ENCODE data around the gene COPS4. TPM values are rescaled to one million over a fixed set of nuclear protein-coding genes. Genes with fewer than 3 reads are reported as not detected.

COPS4 gene
- total and polyA plus RNA-seq, 2 of the 8 experiments (the other 6 are each of a cell fraction or from before 2014, with no cell fraction given): 14.9 to 28.3 TPM

- no peaks in the 10 kb centered on the region; a peak in 1 of 7 replicates for H3K4me1 ChIP-seq (replicated peaks in 1 of 4; ENCODE audit: control insufficient read depth in 3 of 4, insufficient read depth in 4 of 4, low read length in 3 of 4)
- H3K18ac ChIP-seq (ENCODE audit: extremely low read depth, low read length): no peak overlapping the region
- H3K4me2 ChIP-seq (ENCODE audit: insufficient read depth in 1 of 2, low read depth in 2 of 2, low read length in 2 of 2): no peak overlapping the region
- H2BK5ac ChIP-seq (ENCODE audit: low read depth, low read length): no peak overlapping the region
- no peaks in the 10 kb centered on the region for H3K36me3 ChIP-seq (ENCODE audit: control insufficient read depth in 2 of 4, insufficient read depth in 4 of 4, low read length in 3 of 4)
- H4K8ac ChIP-seq (ENCODE audit: extremely low read depth, insufficient read depth, low read length): no peak overlapping the region
- no peak overlapping the region for H2BK120ac ChIP-seq (replicated peaks; ENCODE audit: low read depth, low read length)
- ChIA-PET CTCF (ENCODE audit: partially characterized antibody) (interaction anchor here (1.5 kb wide), 1 partner anchor 13 kb away, joined by 4 read pairs; no protein-coding TSS in a partner anchor), POLR2A (ENCODE audit: partially characterized antibody) (no interaction called here)
- no peaks in the 10 kb centered on the region for H4K20me1 ChIP-seq (replicated peaks in 1 of 2; ENCODE audit: control insufficient read depth in 1 of 2, insufficient read depth in 2 of 2, low read length in 2 of 2)
- 70% methylated on average over 3 of the region's 3 CpGs; no CpG with 5 or more reads in 1 of the 2 experiments for WGBS, 2 experiments (ENCODE audit: extremely low coverage in 1 of 2, insufficient coverage in 1 of 2, insufficient read length in 1 of 2, insufficient replicate concordance in 2 of 2, low coverage in 1 of 2, low lambda C conversion rate in 2 of 2, missing lambda C conversion rate in 1 of 2)
- no peak for DNase-seq (ENCODE audit: low read depth in 1 of 2, low spot score in 2 of 2)
- H3K9ac ChIP-seq (replicated peaks in 1 of 4; ENCODE audit: extremely low read depth in 1 of 4, low read depth in 3 of 4, low read length in 3 of 4): no peak overlapping the region
- no peak for TF ChIP-seq ATF3 (IDR thresholded peaks at IDR 0.05; ENCODE audit: insufficient read depth, low read depth, low read length)
- no peak for TF ChIP-seq BACH1 (IDR thresholded peaks at IDR 0.05; ENCODE audit: low read length)
- no peak for TF ChIP-seq CTCF (IDR thresholded peaks at IDR 0.05; ENCODE audit: control extremely low read depth in 1 of 3, insufficient read depth in 1 of 3, low read depth in 1 of 3, low read length in 3 of 3)
- TF ChIP-seq NANOG (IDR thresholded peaks at IDR 0.05; ENCODE audit: insufficient read depth, low read depth, low read length, poor library complexity, severe bottlenecking): no peak
- TF ChIP-seq EZH2 (IDR thresholded peaks at IDR 0.05; ENCODE audit: low read depth, low read length, severe bottlenecking): no peak
- TF ChIP-seq GTF2F1 (IDR thresholded peaks at IDR 0.05; ENCODE audit: borderline replicate concordance, low read depth, low read length): no peak
- no peak for TF ChIP-seq TCF12 (IDR thresholded peaks at IDR 0.05; ENCODE audit: low read depth, low read length)
- no peak for TF ChIP-seq NRF1 (IDR thresholded peaks at IDR 0.05; ENCODE audit: low read depth, low read length)
- no peak for TF ChIP-seq CBX5 (IDR thresholded peaks at IDR 0.05; ENCODE audit: low read depth, low read length)
- H3K56ac ChIP-seq (replicated peaks; ENCODE audit: insufficient read length, low read depth, low read length): no peak overlapping the region
- no peak overlapping the region for H3K4ac ChIP-seq (replicated peaks; ENCODE audit: insufficient read length, low read depth, low read length)
- H3K23me2 ChIP-seq (ENCODE audit: low read depth, low read length): no peaks in the 10 kb centered on the region; the same call in 1 of the 2 replicates
- H3K79me1 ChIP-seq (ENCODE audit: low read depth, low read length): no peaks in the 10 kb centered on the region
- H3K4me3 ChIP-seq (ENCODE audit: extremely low read depth in 1 of 4, insufficient read depth in 2 of 4, low read depth in 3 of 4, low read length in 4 of 4): no peak overlapping the region
- H3K23ac ChIP-seq (ENCODE audit: insufficient read length): no peak overlapping the region
- no peak overlapping the region for H3K27ac ChIP-seq (ENCODE audit: low read depth, low read length)
- no peak overlapping the region for H2BK12ac ChIP-seq (ENCODE audit: low read depth, low read length)
- no peak overlapping the region for H2BK15ac ChIP-seq (ENCODE audit: low read length)
- no peak overlapping the region for H2AK5ac ChIP-seq (ENCODE audit: low read depth, low read length)
- no peak for FAIRE-seq
- no peaks in the 10 kb centered on the region for H3K79me2 ChIP-seq (ENCODE audit: control insufficient read depth in 1 of 2, insufficient read depth in 2 of 2, low read length in 2 of 2)
- H4K91ac ChIP-seq (replicated peaks; ENCODE audit: insufficient read length, low read length): no peak overlapping the region
- no peak overlapping the region for H2AFZ ChIP-seq (ENCODE audit: low read length)
- no peak overlapping the region for H2BK20ac ChIP-seq (ENCODE audit: low read length)
- H3K14ac ChIP-seq (ENCODE audit: insufficient read length): no peak overlapping the region
- H4K5ac ChIP-seq (ENCODE audit: insufficient read length, low read depth, low read length): no peak overlapping the region
- H3K27me3 ChIP-seq (replicated peaks in 1 of 4; ENCODE audit: control insufficient read depth in 3 of 4, extremely low read depth in 1 of 4, insufficient read depth in 3 of 4, low read length in 3 of 4): no peaks in the 10 kb centered on the region; a peak in 2 of 7 replicates
- H3K9me3 ChIP-seq (ENCODE audit: insufficient read depth in 2 of 2, low read depth in 1 of 2, low read length in 1 of 2): peaks cover 0 to 4% of the 10 kb centered on the region in 2 experiments; a peak in 2 of 4 replicates
Observed at GRCh38 chr4:83028976-83029375, 6.0 kb upstream of the COPS4 start.
